HCT116 (cell line): ENCODE measurements around the gene NELL1. TPM values are rescaled to one million over a fixed set of nuclear protein-coding genes. Genes with fewer than 3 reads are reported as not detected.

Experiments used
- ATAC-seq: fragments of 200-7000 bp; cut with Tn5 transposase; 2 replicates; pipeline ENCODE4 v1.9.1; 2020; ENCODE audit warnings: mild to moderate bottlenecking, moderate library complexity
- BruUV-seq: library from RNA; stranded (reverse); fragments of 400-500 nt; replicated peaks from 2 replicates; lab custom pipeline; 2021; lab: Mats Ljungman, UMichigan
- CTCF ChIA-PET: fragments of 300-600 bp; sonication (Branson Sonifier 250); formaldehyde crosslinking; loops from one replicate; lab custom pipeline; 2021; ENCODE audit warnings: antibody characterized with exemption; lab: Charles Lee
- POLR2A ChIA-PET: fragments of 300-600, 350-600 bp; sonication (Branson Sonifier 250); formaldehyde crosslinking; loops from one replicate; lab custom pipeline; 2021; ENCODE audit warnings: antibody characterized with exemption; lab: Charles Lee
- RAD21 ChIA-PET, 2 experiments: fragments of 300-600 bp; sonication (Branson Sonifier 250); formaldehyde crosslinking; loops; one replicate each; lab custom pipeline; 2023; ENCODE audit warnings: low total read pairs in 2 of 2; ENCODE audit not compliant: uncharacterized antibody in 2 of 2, unreplicated experiment in 2 of 2, low non-redundant PET in 1 of 2; lab: Charles Lee
- DNase-seq: peaks from one replicate; pipeline ENCODE4 v3.0.0-alpha.2; 2010; ENCODE audit warnings: low read depth, low spot score
- H2AFZ ChIP-seq: fragments of 200-600 bp; shearing (Covaris generic), sonication (generic); 2 replicates; pipeline ENCODE4 v1.6.1; 2017; ENCODE audit warnings: low read depth, mixed run types, mixed read lengths, antibody characterized with exemption, low read length; ENCODE audit not compliant: poor library complexity, severe bottlenecking
- H3K27ac ChIP-seq: 2 replicates; pipeline ENCODE4 v1.5.1; 2012; ENCODE audit warnings: low read depth, low read length
- H3K27me3 ChIP-seq: fragments of 200-600 bp; sonication (generic); 2 replicates; pipeline ENCODE4 v1.6.1; 2016; ENCODE audit warnings: mixed run types, low read length, mixed read lengths; ENCODE audit not compliant: insufficient read depth
- H3K36me3 ChIP-seq, 2 experiments: fragments of 200-500 bp in 1 of 2; fragments of 200-600 bp in 1 of 2; sonication (Bioruptor generic) in 1 of 2; sonication (generic) in 1 of 2; 2 replicates each; pipeline versions ENCODE4 v1.5.1 to v1.6.1; 2014 to 2016; ENCODE audit warnings: low read length in 2 of 2, inconsistent platforms in 1 of 2, mixed read lengths in 1 of 2, mixed run types in 1 of 2; ENCODE audit not compliant: insufficient read depth in 2 of 2, control insufficient read depth in 1 of 2
- H3K4me1 ChIP-seq, 2 experiments: fragments of 200-600 bp in 1 of 2; sonication (generic) in 1 of 2; 2 replicates each; pipeline versions ENCODE4 v1.5.1 to v1.6.1; 2012 to 2017; ENCODE audit warnings: low read length in 2 of 2, inconsistent platforms in 1 of 2, mild to moderate bottlenecking in 1 of 2, mixed read lengths in 1 of 2, mixed run types in 1 of 2, moderate library complexity in 1 of 2; ENCODE audit not compliant: insufficient read depth in 2 of 2, control insufficient read depth in 1 of 2
- H3K4me2 ChIP-seq: fragments of 200-600 bp; sonication (generic); 2 replicates; pipeline ENCODE4 v1.6.1; 2017; ENCODE audit warnings: mixed run types, low read length, mixed read lengths
- H3K4me3 ChIP-seq, 2 experiments: fragments of 200-600 bp in 1 of 2; sonication (generic) in 1 of 2; replicated peaks in 1 of 2; 2 replicates each; pipeline ENCODE4 v1.5.1; 2011 to 2016; ENCODE audit warnings: low read length in 2 of 2, control low read depth in 1 of 2, low read depth in 1 of 2, mild to moderate bottlenecking in 1 of 2, mixed read lengths in 1 of 2, mixed run types in 1 of 2
- H3K79me2 ChIP-seq: fragments of 200-600 bp; sonication (generic); 2 replicates; pipeline ENCODE4 v1.6.1; 2017; ENCODE audit warnings: mild to moderate bottlenecking, mixed run types, low read length, moderate library complexity, mixed read lengths; ENCODE audit not compliant: insufficient read depth
- H3K9ac ChIP-seq: fragments of 200-600 bp; sonication (generic); 2 replicates; pipeline ENCODE4 v1.6.1; 2016; ENCODE audit warnings: low read length, mixed read lengths
- H3K9me2 ChIP-seq: fragments of 200-600 bp; sonication (generic), shearing (Covaris generic); 2 replicates; pipeline ENCODE4 v1.6.1; 2017; ENCODE audit warnings: mixed run types, mild to moderate bottlenecking, moderate library complexity; ENCODE audit not compliant: insufficient read depth
- H3K9me3 ChIP-seq, 2 experiments: fragments of 200-500 bp in 1 of 2; fragments of 200-600 bp in 1 of 2; sonication (Bioruptor generic) in 1 of 2; sonication (generic) in 1 of 2; 2 replicates each; pipeline ENCODE4 v1.6.1; 2014 to 2017; ENCODE audit warnings: low read length in 2 of 2, mixed read lengths in 2 of 2, inconsistent platforms in 1 of 2, low read depth in 1 of 2, mild to moderate bottlenecking in 1 of 2, mixed run types in 1 of 2, moderate library complexity in 1 of 2; ENCODE audit not compliant: control insufficient read depth in 1 of 2, insufficient read depth in 1 of 2
- H4K20me1 ChIP-seq: fragments of 200-600 bp; sonication (generic), shearing (Covaris generic); 2 replicates; pipeline ENCODE4 v1.6.1; 2017; ENCODE audit warnings: mixed run types, mild to moderate bottlenecking, moderate library complexity; ENCODE audit not compliant: insufficient read depth
- EGR1 ChIP-seq: IDR thresholded peaks from 2 replicates; pipeline ENCODE4 v1.6.1; 2012; ENCODE audit warnings: low read depth
- EZH2phosphoT487 ChIP-seq: fragments of 200-600 bp; IDR thresholded peaks from 2 replicates; pipeline ENCODE4 v1.6.1; 2018; ENCODE audit warnings: antibody characterized with exemption, borderline replicate concordance
- JUND ChIP-seq: IDR thresholded peaks from 2 replicates; pipeline ENCODE4 v1.6.1; 2012
- POLR2A ChIP-seq: IDR thresholded peaks from 2 replicates; pipeline ENCODE4 v1.7.0; 2011; ENCODE audit warnings: borderline replicate concordance; ENCODE audit not compliant: insufficient read depth, insufficient read length; ENCODE audit errors: extremely low read depth
- POLR2AphosphoS5 ChIP-seq: IDR thresholded peaks from 2 replicates; pipeline ENCODE4 v1.6.1; 2011; ENCODE audit warnings: mild to moderate bottlenecking, low read depth, low read length, moderate library complexity
- RAD21 ChIP-seq: IDR thresholded peaks from 2 replicates; pipeline ENCODE4 v1.6.1; 2012; ENCODE audit warnings: low read depth, mild to moderate bottlenecking
- SIN3A ChIP-seq: IDR thresholded peaks from 2 replicates; pipeline ENCODE4 v1.6.1; 2012; ENCODE audit warnings: low read depth
- SP1 ChIP-seq: IDR thresholded peaks from 2 replicates; pipeline ENCODE4 v1.6.1; 2012; ENCODE audit warnings: low read depth
- SRF ChIP-seq: IDR thresholded peaks from 2 replicates; pipeline ENCODE4 v1.6.1; 2012; ENCODE audit warnings: low read depth
- ZFX ChIP-seq: fragments of 450-650 bp; IDR thresholded peaks from 2 replicates; pipeline ENCODE4 v1.6.1; 2017
- ZNF274 ChIP-seq: fragments of 200-500 bp; sonication (Bioruptor generic); IDR thresholded peaks from 2 replicates; pipeline ENCODE4 v1.6.1; 2014; ENCODE audit warnings: mild to moderate bottlenecking, low read depth, low read length, inconsistent platforms
- intact Hi-C: fragments of 100-400 bp; cut with micrococcal nuclease; formaldehyde crosslinking; loops from 2 replicates; pipeline ENCODE4 v1.10.0; 2022
- total RNA-seq: library from RNA; stranded (reverse); gene quantifications from one replicate; pipeline ENCODE4 v1.2.1, GENCODE V29; 2021; ENCODE audit not compliant: unreplicated experiment
- TF ChIP-seq, protein P1 (sequence below), 3 experiments: fragments of 200-600 bp in 1 of 3; sonication (generic) in 1 of 3; IDR thresholded peaks in 2 of 3; conservative IDR thresholded peaks in 1 of 3; 2 replicates each; pipeline ENCODE4 v1.5.1; 2012 to 2017; ENCODE audit warnings: low read depth in 2 of 3, low read length in 2 of 3, antibody characterized with exemption in 1 of 3, borderline replicate concordance in 1 of 3, control low read depth in 1 of 3, mild to moderate bottlenecking in 1 of 3, mixed read lengths in 1 of 3, mixed run types in 1 of 3, moderate library complexity in 1 of 3; ENCODE audit not compliant: insufficient read depth in 1 of 3
- TF ChIP-seq, protein P2 (sequence below): IDR thresholded peaks from 2 replicates; pipeline ENCODE4 v1.6.1; 2012; ENCODE audit warnings: low read depth

NELL1 gene
- total RNA-seq, 1 experiment from 2014 or later = not detected

DNA sequence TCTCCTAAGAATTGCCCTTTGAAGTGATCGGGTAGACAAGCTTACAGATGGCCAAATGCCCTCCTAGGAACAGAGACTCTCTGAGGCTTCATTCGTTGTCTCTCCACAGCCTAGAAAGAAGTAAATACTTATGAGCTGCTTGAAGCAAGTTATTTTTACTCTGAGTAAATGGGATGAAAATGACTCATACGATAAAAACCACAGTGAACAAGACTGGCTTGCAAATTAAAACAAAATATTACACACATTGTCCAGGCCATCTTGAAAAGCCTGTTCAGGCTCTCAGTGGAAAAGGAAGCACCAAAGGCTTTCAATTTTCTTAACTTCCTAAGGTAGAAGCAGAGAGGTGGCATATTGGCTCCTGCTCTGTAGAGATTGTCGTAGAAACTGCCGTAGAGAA lies 294.2 kb downstream of the NELL1 start:
- H3K27me3 ChIP-seq = no peaks in the 10 kb centered on the region
- intact Hi-C loops = no loop called here
- ATAC-seq (no peak), DNase-seq (no peak)
- no peak overlapping the region for H3K4me3 ChIP-seq
- RAD21 ChIA-PET = no interaction called here
- H3K27ac ChIP-seq = no peak overlapping the region
- no peak overlapping the region for H3K4me2 ChIP-seq
- no peaks in the 10 kb centered on the region for H3K79me2 ChIP-seq
- POLR2A ChIA-PET = no interaction called here
- no peaks in the 10 kb centered on the region for H3K36me3 ChIP-seq
- no peak overlapping the region for H3K9ac ChIP-seq
- H3K4me1 ChIP-seq = no peaks in the 10 kb centered on the region
- TF ChIP-seq POLR2AphosphoS5 = no peak
- no peak for TF ChIP-seq SRF
- no peaks in the 10 kb centered on the region for H3K9me2 ChIP-seq
- CTCF ChIA-PET = no interaction called here
- no peak overlapping the region for H2AFZ ChIP-seq
- H4K20me1 ChIP-seq = no peaks in the 10 kb centered on the region
- no TSS peak for BruUV-seq
- H3K9me3 ChIP-seq = peaks cover 6 to 21% of the 10 kb centered on the region in 2 experiments; a peak in 2 of 4 replicates

DNA sequence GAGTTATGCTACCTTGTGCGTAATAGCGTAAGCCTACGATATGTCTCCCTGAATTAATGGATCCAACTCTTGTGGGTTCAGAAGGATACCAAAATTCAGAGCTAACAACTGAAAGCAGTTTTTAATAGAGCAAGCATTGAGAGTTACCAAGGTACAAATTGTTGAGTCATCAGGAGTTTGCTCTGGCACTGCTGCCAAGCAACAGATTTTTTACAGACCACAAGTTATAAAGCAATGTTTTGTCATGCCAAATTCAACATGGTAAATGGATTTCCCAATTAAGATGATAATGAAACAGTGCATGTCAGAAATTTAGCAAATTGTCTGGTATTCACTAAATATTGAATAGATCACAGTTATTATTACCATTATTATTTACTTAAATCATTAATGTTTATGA lies 295.6 kb downstream of the NELL1 start:
- Histone ChIP-seq H3K9ac (no peak overlapping the region), H4K20me1 (no peaks in the 10 kb centered on the region), H2AFZ (no peak overlapping the region), H3K4me1 (no peaks in the 10 kb centered on the region), H3K9me2 (no peaks in the 10 kb centered on the region), H3K79me2 (no peaks in the 10 kb centered on the region), H3K9me3 (peaks cover 6 to 21% of the 10 kb centered on the region in 2 experiments; a peak in 2 of 4 replicates), H3K36me3 (no peaks in the 10 kb centered on the region), H3K27me3 (no peaks in the 10 kb centered on the region), H3K4me3 (no peak overlapping the region), H3K27ac (no peak overlapping the region), H3K4me2 (no peak overlapping the region)
- TF ChIP-seq JUND (no peak), EGR1 (no peak), SIN3A (no peak), POLR2AphosphoS5 (no peak), POLR2A (no peak), ZNF274 (no peak), ZFX (no peak), RAD21 (no peak), SP1 (no peak), EZH2phosphoT487 (no peak)
- TF ChIP-seq, protein P1, sequence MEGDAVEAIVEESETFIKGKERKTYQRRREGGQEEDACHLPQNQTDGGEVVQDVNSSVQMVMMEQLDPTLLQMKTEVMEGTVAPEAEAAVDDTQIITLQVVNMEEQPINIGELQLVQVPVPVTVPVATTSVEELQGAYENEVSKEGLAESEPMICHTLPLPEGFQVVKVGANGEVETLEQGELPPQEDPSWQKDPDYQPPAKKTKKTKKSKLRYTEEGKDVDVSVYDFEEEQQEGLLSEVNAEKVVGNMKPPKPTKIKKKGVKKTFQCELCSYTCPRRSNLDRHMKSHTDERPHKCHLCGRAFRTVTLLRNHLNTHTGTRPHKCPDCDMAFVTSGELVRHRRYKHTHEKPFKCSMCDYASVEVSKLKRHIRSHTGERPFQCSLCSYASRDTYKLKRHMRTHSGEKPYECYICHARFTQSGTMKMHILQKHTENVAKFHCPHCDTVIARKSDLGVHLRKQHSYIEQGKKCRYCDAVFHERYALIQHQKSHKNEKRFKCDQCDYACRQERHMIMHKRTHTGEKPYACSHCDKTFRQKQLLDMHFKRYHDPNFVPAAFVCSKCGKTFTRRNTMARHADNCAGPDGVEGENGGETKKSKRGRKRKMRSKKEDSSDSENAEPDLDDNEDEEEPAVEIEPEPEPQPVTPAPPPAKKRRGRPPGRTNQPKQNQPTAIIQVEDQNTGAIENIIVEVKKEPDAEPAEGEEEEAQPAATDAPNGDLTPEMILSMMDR (IDR thresholded peaks at IDR 0.05 in 2 of 3, conservative IDR thresholded peaks at IDR 0.05 in 1 of 3; ENCODE audit: borderline replicate concordance in 1 of 3, insufficient read depth in 1 of 3, low read depth in 2 of 3, low read length in 2 of 3) = no peak
- TF ChIP-seq, protein P2, sequence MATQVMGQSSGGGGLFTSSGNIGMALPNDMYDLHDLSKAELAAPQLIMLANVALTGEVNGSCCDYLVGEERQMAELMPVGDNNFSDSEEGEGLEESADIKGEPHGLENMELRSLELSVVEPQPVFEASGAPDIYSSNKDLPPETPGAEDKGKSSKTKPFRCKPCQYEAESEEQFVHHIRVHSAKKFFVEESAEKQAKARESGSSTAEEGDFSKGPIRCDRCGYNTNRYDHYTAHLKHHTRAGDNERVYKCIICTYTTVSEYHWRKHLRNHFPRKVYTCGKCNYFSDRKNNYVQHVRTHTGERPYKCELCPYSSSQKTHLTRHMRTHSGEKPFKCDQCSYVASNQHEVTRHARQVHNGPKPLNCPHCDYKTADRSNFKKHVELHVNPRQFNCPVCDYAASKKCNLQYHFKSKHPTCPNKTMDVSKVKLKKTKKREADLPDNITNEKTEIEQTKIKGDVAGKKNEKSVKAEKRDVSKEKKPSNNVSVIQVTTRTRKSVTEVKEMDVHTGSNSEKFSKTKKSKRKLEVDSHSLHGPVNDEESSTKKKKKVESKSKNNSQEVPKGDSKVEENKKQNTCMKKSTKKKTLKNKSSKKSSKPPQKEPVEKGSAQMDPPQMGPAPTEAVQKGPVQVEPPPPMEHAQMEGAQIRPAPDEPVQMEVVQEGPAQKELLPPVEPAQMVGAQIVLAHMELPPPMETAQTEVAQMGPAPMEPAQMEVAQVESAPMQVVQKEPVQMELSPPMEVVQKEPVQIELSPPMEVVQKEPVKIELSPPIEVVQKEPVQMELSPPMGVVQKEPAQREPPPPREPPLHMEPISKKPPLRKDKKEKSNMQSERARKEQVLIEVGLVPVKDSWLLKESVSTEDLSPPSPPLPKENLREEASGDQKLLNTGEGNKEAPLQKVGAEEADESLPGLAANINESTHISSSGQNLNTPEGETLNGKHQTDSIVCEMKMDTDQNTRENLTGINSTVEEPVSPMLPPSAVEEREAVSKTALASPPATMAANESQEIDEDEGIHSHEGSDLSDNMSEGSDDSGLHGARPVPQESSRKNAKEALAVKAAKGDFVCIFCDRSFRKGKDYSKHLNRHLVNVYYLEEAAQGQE = no peak
- ChIA-PET POLR2A (no interaction called here), RAD21 (no interaction called here), CTCF (no interaction called here)
- DNase-seq (no peak), ATAC-seq (no peak)
- no TSS peak for BruUV-seq
- intact Hi-C loops = no loop called here
